Sigmoid colon (tissue), 3 donors: ENCODE results near the gene CPLX4.

Experiments used
- POLR2A ChIP-seq, 2 donors: fragments of 450-650 bp; IDR thresholded peaks; one replicate each; pipeline ENCODE4 v1.6.1; 2016; ENCODE audit warnings: antibody characterized with exemption in 2 of 2, mild to moderate bottlenecking in 2 of 2, moderate library complexity in 2 of 2
- TF ChIP-seq, protein P1 (sequence below), 4 experiments: fragments of 450-650 bp in 3 of 4; fragments of 200-600 bp in 1 of 4; IDR thresholded peaks; one replicate each; pipeline ENCODE4 v1.5.1; 2016 to 2019; ENCODE audit warnings: antibody characterized with exemption in 4 of 4, mild to moderate bottlenecking in 3 of 4, moderate library complexity in 2 of 4

GRCh38 chr18:59270689-59271257, 47.7 kb downstream of the CPLX4 start:
- TF ChIP-seq, protein P1, sequence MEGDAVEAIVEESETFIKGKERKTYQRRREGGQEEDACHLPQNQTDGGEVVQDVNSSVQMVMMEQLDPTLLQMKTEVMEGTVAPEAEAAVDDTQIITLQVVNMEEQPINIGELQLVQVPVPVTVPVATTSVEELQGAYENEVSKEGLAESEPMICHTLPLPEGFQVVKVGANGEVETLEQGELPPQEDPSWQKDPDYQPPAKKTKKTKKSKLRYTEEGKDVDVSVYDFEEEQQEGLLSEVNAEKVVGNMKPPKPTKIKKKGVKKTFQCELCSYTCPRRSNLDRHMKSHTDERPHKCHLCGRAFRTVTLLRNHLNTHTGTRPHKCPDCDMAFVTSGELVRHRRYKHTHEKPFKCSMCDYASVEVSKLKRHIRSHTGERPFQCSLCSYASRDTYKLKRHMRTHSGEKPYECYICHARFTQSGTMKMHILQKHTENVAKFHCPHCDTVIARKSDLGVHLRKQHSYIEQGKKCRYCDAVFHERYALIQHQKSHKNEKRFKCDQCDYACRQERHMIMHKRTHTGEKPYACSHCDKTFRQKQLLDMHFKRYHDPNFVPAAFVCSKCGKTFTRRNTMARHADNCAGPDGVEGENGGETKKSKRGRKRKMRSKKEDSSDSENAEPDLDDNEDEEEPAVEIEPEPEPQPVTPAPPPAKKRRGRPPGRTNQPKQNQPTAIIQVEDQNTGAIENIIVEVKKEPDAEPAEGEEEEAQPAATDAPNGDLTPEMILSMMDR (IDR thresholded peaks at IDR 0.05): no peak
- TF ChIP-seq POLR2A (IDR thresholded peaks at IDR 0.05): no peak
